Activated CD4-positive, alpha-beta T cell treated with anti-CD3 and anti-CD28 coated beads, Interleukin-2, amount 10 ng/mL, durations not matched to agents 24 days and 14 days (primary cell): ENCODE measurements around the gene RRAGD. TPM values are rescaled to one million over a fixed set of nuclear protein-coding genes. Genes with fewer than 3 reads are reported as not detected.

Experiments
- DNase-seq: peaks from one replicate; pipeline ENCODE4 v3.0.0; 2022
- H3K27ac Mint-ChIP-seq: one replicate; pipeline ENCODE4 v1.8.0; 2022; ENCODE audit warnings: mild to moderate bottlenecking, mixed read lengths
- H3K27me3 Mint-ChIP-seq: one replicate; pipeline ENCODE4 v1.8.0; 2022; ENCODE audit warnings: mixed read lengths
- H3K36me3 Mint-ChIP-seq: one replicate; pipeline ENCODE4 v1.8.0; 2022; ENCODE audit warnings: low read depth, mild to moderate bottlenecking, mixed read lengths
- H3K4me1 Mint-ChIP-seq: one replicate; pipeline ENCODE4 v1.8.0; 2021; ENCODE audit warnings: mixed read lengths
- H3K4me3 Mint-ChIP-seq: one replicate; pipeline ENCODE4 v1.8.0; 2022; ENCODE audit warnings: mild to moderate bottlenecking, moderate library complexity, mixed read lengths
- H3K9me3 Mint-ChIP-seq: one replicate; pipeline ENCODE4 v1.8.0; 2021; ENCODE audit warnings: mixed read lengths
- intact Hi-C: fragments of 100-400 bp; cut with micrococcal nuclease; formaldehyde crosslinking; loops from one replicate; pipeline ENCODE4 v1.15.1; 2023
- total RNA-seq: library from RNA; stranded (reverse); gene quantifications from 2 replicates; pipeline ENCODE4 v1.2.3, GENCODE V29; 2022

The RRAGD gene
- total RNA-seq, 1 donor from 2014 or later: 10.9 TPM

- H3K27me3 Mint-ChIP-seq: no peaks in the 10 kb centered on the region
- H3K4me3 Mint-ChIP-seq: no peak overlapping the region
Measured at GRCh38 chr6:89379281-89379680, 32.8 kb downstream of the RRAGD start.

GRCh38 chr6:89378628-89379027 lies 33.4 kb downstream of the RRAGD start:
- H3K36me3 Mint-ChIP-seq: no peaks in the 10 kb centered on the region
- no peaks in the 10 kb centered on the region for H3K9me3 Mint-ChIP-seq
- intact Hi-C loops: loop anchor here (5.0 kb wide), 1 partner anchor 99 kb away; no protein-coding TSS in a partner anchor

More at GRCh38 chr6:89379281-89379680, 32.8 kb downstream of the RRAGD start:
- DNase-seq: no peak
- intact Hi-C loops: loop anchor here (5.0 kb wide), 1 partner anchor 98 kb away; no protein-coding TSS in a partner anchor
- no peak overlapping the region for H3K27ac Mint-ChIP-seq
- H3K4me1 Mint-ChIP-seq: peaks cover 20% of the 10 kb centered on the region
- no peaks in the 10 kb centered on the region for H3K9me3 Mint-ChIP-seq
- no peaks in the 10 kb centered on the region for H3K36me3 Mint-ChIP-seq

GRCh38 chr6:89375427-89376267 lies 36.4 kb downstream of the RRAGD start:
- DNase-seq: peak; percentile 95
- Mint-ChIP-seq H3K27ac (peak overlapping the region; percentile 20), H3K4me3 (peak overlapping the region; percentile 37), H3K9me3 (no peaks in the 10 kb centered on the region), H3K27me3 (no peaks in the 10 kb centered on the region), H3K36me3 (no peaks in the 10 kb centered on the region), H3K4me1 (peaks cover 39% of the 10 kb centered on the region)
- intact Hi-C loops: loop anchor here (1.0 to 5.0 kb wide), 2 partner anchors 35 to 102 kb away; no protein-coding TSS in a partner anchor

More at GRCh38 chr6:89378628-89379027, 33.4 kb downstream of the RRAGD start:
- Mint-ChIP-seq H3K27me3 (no peaks in the 10 kb centered on the region), H3K27ac (no peak overlapping the region), H3K4me1 (peaks cover 25% of the 10 kb centered on the region), H3K4me3 (no peak overlapping the region)
- DNase-seq: no peak

GRCh38 chr6:89372506-89372901 lies 39.6 kb downstream of the RRAGD start:
- Mint-ChIP-seq H3K4me1 (peaks cover 41% of the 10 kb centered on the region), H3K27ac (peak overlapping the region; percentile 77), H3K9me3 (no peaks in the 10 kb centered on the region), H3K27me3 (no peaks in the 10 kb centered on the region), H3K36me3 (no peaks in the 10 kb centered on the region), H3K4me3 (peak overlapping the region; percentile 48)
- intact Hi-C loops: loop anchor here (1.0 to 5.0 kb wide), 4 partner anchors 12 to 390 kb away; partner anchors contain the start of gene LYRM2
- DNase-seq: peak; percentile 81

GRCh38 chr6:89371849-89372505 lies 40.1 kb downstream of the RRAGD start:
- Mint-ChIP-seq H3K4me3 (peak overlapping the region; percentile 48), H3K4me1 (peaks cover 39% of the 10 kb centered on the region), H3K36me3 (no peaks in the 10 kb centered on the region), H3K27me3 (no peaks in the 10 kb centered on the region), H3K27ac (peak overlapping the region; percentile 77), H3K9me3 (no peaks in the 10 kb centered on the region)
- intact Hi-C loops: loop anchor here (1.0 to 5.0 kb wide), 4 partner anchors 12 to 390 kb away; partner anchors contain the start of gene LYRM2
- peak; percentile 95 for DNase-seq

GRCh38 chr6:89368999-89369398 lies 43.1 kb downstream of the RRAGD start:
- no peak overlapping the region for H3K4me3 Mint-ChIP-seq
- H3K27ac Mint-ChIP-seq: no peak overlapping the region
- peaks cover 31% of the 10 kb centered on the region for H3K4me1 Mint-ChIP-seq
- H3K9me3 Mint-ChIP-seq: no peaks in the 10 kb centered on the region
- no peaks in the 10 kb centered on the region for H3K36me3 Mint-ChIP-seq
- intact Hi-C loops: loop anchor here (2.0 kb wide), 2 partner anchors 242 to 246 kb away; no protein-coding TSS in a partner anchor
- no peak for DNase-seq
- H3K27me3 Mint-ChIP-seq: no peaks in the 10 kb centered on the region

- Mint-ChIP-seq H3K27ac (no peak overlapping the region), H3K36me3 (no peaks in the 10 kb centered on the region), H3K4me3 (no peak overlapping the region), H3K9me3 (no peaks in the 10 kb centered on the region), H3K4me1 (peaks cover 30% of the 10 kb centered on the region), H3K27me3 (no peaks in the 10 kb centered on the region)
- intact Hi-C loops: loop anchor here (2.0 kb wide), 2 partner anchors 243 to 245 kb away; no protein-coding TSS in a partner anchor
- peak; percentile 89 for DNase-seq
Measured at GRCh38 chr6:89368107-89368506, 44.0 kb downstream of the RRAGD start.

GRCh38 chr6:89364586-89364985 lies 47.5 kb downstream of the RRAGD start:
- DNase-seq: no peak
- Mint-ChIP-seq H3K4me1 (peaks cover 34% of the 10 kb centered on the region), H3K27me3 (no peaks in the 10 kb centered on the region), H3K27ac (no peak overlapping the region), H3K9me3 (no peaks in the 10 kb centered on the region), H3K4me3 (no peak overlapping the region), H3K36me3 (no peaks in the 10 kb centered on the region)
- intact Hi-C loops: no loop called here

- no peak overlapping the region for H3K4me3 Mint-ChIP-seq
- H3K27ac Mint-ChIP-seq: no peak overlapping the region
- H3K9me3 Mint-ChIP-seq: no peaks in the 10 kb centered on the region
Measured at GRCh38 chr6:89361171-89361570, 50.9 kb downstream of the RRAGD start.

GRCh38 chr6:89360415-89360999 lies 51.6 kb downstream of the RRAGD start:
- H3K9me3 Mint-ChIP-seq: no peaks in the 10 kb centered on the region
- H3K27me3 Mint-ChIP-seq: no peaks in the 10 kb centered on the region
- no peaks in the 10 kb centered on the region for H3K36me3 Mint-ChIP-seq
- peaks cover 48% of the 10 kb centered on the region for H3K4me1 Mint-ChIP-seq
- peak overlapping the region; percentile 72 for H3K27ac Mint-ChIP-seq
- intact Hi-C loops: loop anchor here (1.0 to 2.0 kb wide), 3 partner anchors 10 to 62 kb away; no protein-coding TSS in a partner anchor
- peak overlapping the region; percentile 39 for H3K4me3 Mint-ChIP-seq
- DNase-seq: no peak

More at GRCh38 chr6:89361171-89361570, 50.9 kb downstream of the RRAGD start:
- no peak for DNase-seq
- Mint-ChIP-seq H3K27me3 (no peaks in the 10 kb centered on the region), H3K36me3 (no peaks in the 10 kb centered on the region), H3K4me1 (peaks cover 47% of the 10 kb centered on the region)
- intact Hi-C loops: loop anchor here (2.0 kb wide), 1 partner anchor 62 kb away; no protein-coding TSS in a partner anchor

- Mint-ChIP-seq H3K27ac (peak overlapping the region; percentile 25), H3K4me3 (no peak overlapping the region), H3K9me3 (no peaks in the 10 kb centered on the region), H3K27me3 (no peaks in the 10 kb centered on the region), H3K36me3 (no peaks in the 10 kb centered on the region), H3K4me1 (peaks cover 46% of the 10 kb centered on the region)
- DNase-seq: no peak
- intact Hi-C loops: no loop called here
Measured at GRCh38 chr6:89359561-89359960, 52.5 kb downstream of the RRAGD start.

- H3K27me3 Mint-ChIP-seq: no peaks in the 10 kb centered on the region
- peak; percentile 77 for DNase-seq
- H3K9me3 Mint-ChIP-seq: no peaks in the 10 kb centered on the region
- no peaks in the 10 kb centered on the region for H3K36me3 Mint-ChIP-seq
- H3K27ac Mint-ChIP-seq: peak overlapping the region; percentile 79
- H3K4me3 Mint-ChIP-seq: peak overlapping the region; percentile 80
- peaks cover 50% of the 10 kb centered on the region for H3K4me1 Mint-ChIP-seq
- intact Hi-C loops: loop anchor here (2.0 kb wide), 1 partner anchor 55 kb away; the partner anchor contains the start of gene RRAGD
Measured at GRCh38 chr6:89357390-89357789, 54.7 kb downstream of the RRAGD start.

GRCh38 chr6:89356642-89357170 lies 55.4 kb downstream of the RRAGD start:
- no peaks in the 10 kb centered on the region for H3K27me3 Mint-ChIP-seq
- no peak for DNase-seq
- intact Hi-C loops: loop anchor here (2.0 kb wide), 1 partner anchor 56 kb away; the partner anchor contains the start of gene RRAGD
- no peak overlapping the region for H3K27ac Mint-ChIP-seq
- H3K9me3 Mint-ChIP-seq: no peaks in the 10 kb centered on the region
- peaks cover 52% of the 10 kb centered on the region for H3K4me1 Mint-ChIP-seq
- peak overlapping the region; percentile 80 for H3K4me3 Mint-ChIP-seq
- H3K36me3 Mint-ChIP-seq: no peaks in the 10 kb centered on the region
